ENCODE data around the gene RWDD4.
"Not testable (repeated sequence)": the region's sequence is repeated elsewhere in the genome, so short reads cannot be mapped to it uniquely, and the experiment has no call there.

RWDD4 gene

DNA sequence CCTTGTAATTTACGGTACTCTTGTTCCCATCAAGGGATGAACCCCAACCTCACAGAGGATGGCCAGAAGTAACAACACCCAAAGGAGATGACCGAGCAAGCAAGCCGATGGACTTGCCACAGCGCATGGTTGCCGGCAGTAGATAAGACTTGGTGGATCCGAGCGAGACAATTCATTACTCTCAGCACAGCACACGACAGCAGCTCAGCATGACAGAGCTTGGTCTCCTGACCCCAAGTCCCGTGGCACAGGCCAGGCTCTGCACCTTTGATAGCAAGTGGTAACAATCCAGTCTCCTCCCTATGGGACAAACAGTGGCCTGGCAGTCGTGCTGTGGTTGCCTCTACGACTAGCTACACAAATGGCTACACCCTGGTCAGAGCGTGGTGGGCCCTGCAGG lies 26.3 kb downstream of the RWDD4 start:
- Mint-ChIP-seq H3K36me3 (ENCODE audit: insufficient read depth) (no peaks in the 10 kb centered on the region), H3K27me3 (no peaks in the 10 kb centered on the region), H3K4me3 (no peak overlapping the region), H3K4me1 (peaks cover 12% of the 10 kb centered on the region), H3K27ac (ENCODE audit: low read depth) (no peak overlapping the region), H3K9me3 (no peaks in the 10 kb centered on the region)
- DNase-seq (ENCODE audit: low spot score in 2 of 2), result no peak
- ATAC-seq (replicated peaks; ENCODE audit: extremely low read depth, poor library complexity, severe bottlenecking), result no peak

DNA sequence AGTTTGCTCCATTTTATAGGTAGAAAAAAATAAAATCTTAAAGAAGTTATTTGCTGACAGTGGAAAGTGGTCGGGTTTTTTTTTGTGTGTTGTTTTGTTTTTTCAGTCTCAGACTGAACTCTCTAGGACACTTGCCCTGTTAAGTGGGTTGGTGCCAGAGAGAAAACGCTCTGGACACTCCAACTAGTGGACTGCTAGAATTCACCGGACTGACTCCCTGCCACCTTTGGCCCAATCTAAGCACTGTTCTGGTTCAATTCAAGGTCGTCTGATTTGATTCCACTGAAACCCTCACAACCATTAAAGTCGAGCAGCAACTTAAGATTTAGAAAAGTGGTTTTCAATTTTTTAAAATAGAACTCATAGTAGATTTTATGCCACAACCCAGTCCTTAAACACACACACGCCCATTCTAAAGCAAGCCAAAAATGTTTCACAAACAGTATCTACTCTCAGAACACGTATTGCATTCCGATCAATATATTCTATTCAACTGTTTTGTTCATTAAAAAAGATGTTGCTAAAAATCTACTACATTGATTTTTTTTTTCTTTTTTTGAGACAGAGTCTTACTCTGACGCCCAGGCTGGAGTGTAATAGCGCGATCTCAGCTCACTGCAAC lies 27.3 kb downstream of the RWDD4 start:
- Mint-ChIP-seq H3K4me3 (no peak overlapping the region), H3K27ac (ENCODE audit: low read depth) (no peak overlapping the region), H3K4me1 (peaks cover 3% of the 10 kb centered on the region), H3K36me3 (ENCODE audit: insufficient read depth) (no peaks in the 10 kb centered on the region), H3K9me3 (no peaks in the 10 kb centered on the region), H3K27me3 (no peaks in the 10 kb centered on the region)
- ATAC-seq (replicated peaks; ENCODE audit: extremely low read depth, poor library complexity, severe bottlenecking) (no peak), DNase-seq (ENCODE audit: low spot score in 2 of 2) (no peak)

DNA sequence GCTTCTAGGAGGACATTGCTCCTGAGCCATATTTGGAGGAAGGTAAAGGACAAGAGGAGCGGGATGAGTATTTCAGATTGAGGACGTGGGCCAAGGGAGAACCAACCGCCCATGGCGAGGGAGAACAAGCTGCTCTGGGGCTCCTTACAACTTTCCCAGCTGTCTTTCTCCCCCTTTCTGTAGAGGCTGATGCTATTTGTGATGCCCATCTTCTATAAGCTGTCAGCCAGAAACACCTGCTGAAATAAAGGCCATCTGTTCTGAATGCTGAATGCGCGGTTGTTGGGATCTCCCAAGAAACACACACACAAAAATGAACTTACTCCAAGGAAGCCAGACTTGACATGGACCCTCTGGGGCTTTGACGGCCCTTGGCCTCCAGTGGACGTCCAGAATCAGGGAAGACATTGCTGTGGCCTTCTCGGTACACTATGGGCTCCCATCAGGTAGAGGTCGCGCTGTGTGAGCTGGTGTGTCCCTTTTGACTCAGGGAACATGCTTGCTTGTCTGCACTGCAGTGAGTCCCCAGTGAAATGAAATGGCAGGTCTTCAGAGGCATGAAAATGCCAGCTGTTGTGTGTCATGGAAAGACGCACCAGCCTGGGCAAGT lies 30.9 kb downstream of the RWDD4 start:
- H3K9me3 Mint-ChIP-seq, result no peaks in the 10 kb centered on the region

DNA sequence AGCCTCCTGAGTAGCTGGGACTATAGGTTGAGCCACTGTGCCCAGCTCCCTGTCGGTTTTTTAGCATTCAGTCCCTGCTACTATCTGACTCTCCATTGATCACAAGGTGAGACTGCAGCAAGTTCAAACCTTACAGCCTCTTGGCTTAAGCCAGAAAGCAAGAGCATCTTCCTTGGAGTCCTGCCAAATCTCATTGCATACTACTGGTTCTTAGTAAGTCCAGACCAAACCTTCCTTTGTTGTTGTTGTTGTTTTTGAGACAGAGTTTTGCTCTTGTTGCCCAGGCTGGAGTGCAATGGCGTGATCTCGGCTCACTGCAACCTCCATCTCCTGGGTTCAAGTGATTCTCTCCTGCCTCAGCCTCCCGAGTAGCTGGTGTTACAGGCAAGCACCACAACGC lies 31.7 kb downstream of the RWDD4 start:
- not testable (repeated sequence) for H3K9me3 Mint-ChIP-seq; H3K27me3 Mint-ChIP-seq; H3K4me3 Mint-ChIP-seq; DNase-seq (ENCODE audit: low spot score in 2 of 2); H3K36me3 Mint-ChIP-seq (ENCODE audit: insufficient read depth); H3K27ac Mint-ChIP-seq (ENCODE audit: low read depth); H3K4me1 Mint-ChIP-seq; ATAC-seq (replicated peaks; ENCODE audit: extremely low read depth, poor library complexity, severe bottlenecking)

More for the DNA sequence above, 30.9 kb downstream of the RWDD4 start:
- Mint-ChIP-seq H3K27me3 (no peaks in the 10 kb centered on the region), H3K4me3 (no peak overlapping the region), H3K27ac (ENCODE audit: low read depth) (no peak overlapping the region), H3K36me3 (ENCODE audit: insufficient read depth) (no peaks in the 10 kb centered on the region), H3K4me1 (no peaks in the 10 kb centered on the region)
- ATAC-seq (replicated peaks; ENCODE audit: extremely low read depth, poor library complexity, severe bottlenecking) (no peak), DNase-seq (ENCODE audit: low spot score in 2 of 2) (no peak)

DNA sequence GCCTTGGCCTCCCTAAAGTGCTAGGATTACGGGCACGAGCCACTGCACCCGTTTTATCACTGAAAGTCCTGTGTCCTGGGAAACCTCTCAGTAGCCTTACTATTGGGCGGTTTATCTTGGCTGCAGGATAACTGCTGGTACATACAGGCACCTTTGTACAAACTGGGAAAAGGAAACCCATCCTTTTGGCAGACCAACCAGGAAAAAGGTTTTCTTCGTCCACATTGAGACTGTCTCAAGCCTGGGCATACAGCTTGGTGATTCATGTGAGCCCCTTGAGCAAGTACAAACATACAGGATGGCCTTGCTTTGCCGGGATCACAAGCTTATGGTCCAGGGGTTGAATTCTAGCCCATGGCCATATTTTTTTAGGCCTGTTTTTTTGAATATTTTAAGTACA lies 32.8 kb downstream of the RWDD4 start:
- no peak for DNase-seq (ENCODE audit: low spot score in 2 of 2)
- no peaks in the 10 kb centered on the region for H3K36me3 Mint-ChIP-seq (ENCODE audit: insufficient read depth)
- ATAC-seq (replicated peaks; ENCODE audit: extremely low read depth, poor library complexity, severe bottlenecking), result no peak
- H3K27ac Mint-ChIP-seq (ENCODE audit: low read depth), result no peak overlapping the region
- H3K9me3 Mint-ChIP-seq, result no peaks in the 10 kb centered on the region
- no peak overlapping the region for H3K4me3 Mint-ChIP-seq
- H3K27me3 Mint-ChIP-seq, result no peaks in the 10 kb centered on the region
- no peaks in the 10 kb centered on the region for H3K4me1 Mint-ChIP-seq

DNA sequence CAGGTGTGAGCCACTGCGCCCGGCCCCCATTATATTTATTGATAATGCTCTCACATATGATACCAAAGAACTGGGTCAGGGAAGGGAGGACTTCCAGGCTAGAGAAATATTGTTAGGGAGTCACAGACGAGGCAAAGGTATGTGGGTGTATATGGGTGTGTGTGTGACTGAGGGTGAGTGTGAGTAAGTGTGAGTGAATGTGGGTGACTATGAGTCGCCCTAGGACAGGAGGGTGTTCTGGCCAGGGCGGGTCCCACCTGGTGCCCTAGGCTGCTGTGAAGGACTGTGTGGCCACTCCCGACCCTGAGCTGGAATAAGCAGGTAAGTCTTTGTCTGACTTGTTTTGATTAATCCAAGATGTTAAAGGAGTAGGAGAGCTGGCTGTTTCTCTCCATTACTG lies 34.4 kb downstream of the RWDD4 start:
- no peaks in the 10 kb centered on the region for H3K36me3 Mint-ChIP-seq (ENCODE audit: insufficient read depth)
- H3K27me3 Mint-ChIP-seq, result peaks cover 9% of the 10 kb centered on the region
- no peaks in the 10 kb centered on the region for H3K9me3 Mint-ChIP-seq
- no peak overlapping the region for H3K27ac Mint-ChIP-seq (ENCODE audit: low read depth)
- no peak overlapping the region for H3K4me3 Mint-ChIP-seq
- ATAC-seq (replicated peaks; ENCODE audit: extremely low read depth, poor library complexity, severe bottlenecking) (no peak), DNase-seq (ENCODE audit: low spot score in 2 of 2) (no peak)
- no peaks in the 10 kb centered on the region for H3K4me1 Mint-ChIP-seq

DNA sequence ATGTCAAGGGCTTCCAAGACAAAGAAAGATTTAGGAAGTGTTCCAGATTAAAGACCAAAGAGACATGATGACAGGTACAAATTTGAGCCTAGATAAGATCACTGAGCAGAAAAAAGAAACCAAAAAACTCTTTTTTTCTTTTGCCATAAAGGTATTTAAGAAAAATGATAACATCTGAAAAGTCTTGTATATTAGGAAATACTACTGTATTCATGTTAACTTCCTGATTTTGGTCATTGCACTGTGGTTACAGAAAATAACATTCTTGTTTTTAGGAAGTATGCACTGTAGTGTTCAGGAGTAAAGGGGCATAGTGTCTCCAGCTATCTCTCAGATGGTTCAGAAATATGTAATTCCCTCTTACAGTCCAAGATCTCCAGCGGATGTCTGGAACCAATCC lies 37.1 kb downstream of the RWDD4 start:
- H3K4me3 Mint-ChIP-seq, result no peak overlapping the region
- no peaks in the 10 kb centered on the region for H3K4me1 Mint-ChIP-seq
- DNase-seq (ENCODE audit: low spot score in 2 of 2) (no peak), ATAC-seq (replicated peaks; ENCODE audit: extremely low read depth, poor library complexity, severe bottlenecking) (no peak)
- peaks cover 18% of the 10 kb centered on the region for H3K27me3 Mint-ChIP-seq
- H3K9me3 Mint-ChIP-seq, result no peaks in the 10 kb centered on the region
- no peak overlapping the region for H3K27ac Mint-ChIP-seq (ENCODE audit: low read depth)
- H3K36me3 Mint-ChIP-seq (ENCODE audit: insufficient read depth), result no peaks in the 10 kb centered on the region

DNA sequence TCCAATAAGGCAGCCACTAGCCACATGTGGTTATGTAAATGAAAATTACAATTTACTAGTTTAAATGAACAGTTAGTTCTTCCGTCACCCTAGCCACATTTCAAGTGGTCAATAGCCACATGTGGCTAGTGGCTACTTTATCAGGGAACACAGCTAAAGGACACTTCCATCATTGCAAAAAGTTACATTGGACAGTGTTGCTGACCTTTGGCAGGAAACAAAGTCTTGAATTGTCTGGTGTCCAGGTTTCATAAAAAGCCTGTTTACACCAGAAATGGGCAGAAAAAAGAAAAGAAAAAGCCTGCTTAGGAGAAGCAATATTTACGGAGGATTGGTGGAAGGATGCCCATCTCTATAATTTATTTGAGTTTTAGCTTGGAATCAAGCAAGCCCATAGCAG lies 38.6 kb downstream of the RWDD4 start:
- ATAC-seq (replicated peaks; ENCODE audit: extremely low read depth, poor library complexity, severe bottlenecking), result no peak
- DNase-seq (ENCODE audit: low spot score in 2 of 2), result no peak
- Mint-ChIP-seq H3K27me3 (peaks cover 32% of the 10 kb centered on the region), H3K4me3 (no peak overlapping the region), H3K4me1 (no peaks in the 10 kb centered on the region), H3K36me3 (ENCODE audit: insufficient read depth) (no peaks in the 10 kb centered on the region), H3K27ac (ENCODE audit: low read depth) (no peak overlapping the region), H3K9me3 (no peaks in the 10 kb centered on the region)

DNA sequence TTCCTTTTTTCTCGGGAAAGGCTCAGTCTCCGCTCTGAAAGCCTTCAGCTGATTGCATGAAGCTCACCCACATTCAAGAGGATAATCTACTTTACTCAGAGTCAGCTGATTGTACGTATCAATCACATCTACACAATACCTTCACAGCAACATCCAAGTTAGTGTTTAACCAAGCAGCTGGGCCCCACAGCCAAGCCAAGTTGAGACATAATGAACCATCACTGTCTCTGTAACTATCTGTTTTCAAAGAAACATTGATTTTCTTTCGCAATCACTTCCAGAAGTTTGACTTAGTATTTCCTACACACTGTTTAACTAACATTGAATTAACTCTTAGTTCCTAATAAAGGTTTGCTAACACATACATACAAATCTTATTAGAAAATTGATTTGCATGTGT lies 40.3 kb downstream of the RWDD4 start:
- no peak for ATAC-seq (replicated peaks; ENCODE audit: extremely low read depth, poor library complexity, severe bottlenecking)
- no peak overlapping the region for H3K27ac Mint-ChIP-seq (ENCODE audit: low read depth)
- H3K36me3 Mint-ChIP-seq (ENCODE audit: insufficient read depth), result no peaks in the 10 kb centered on the region
- H3K4me1 Mint-ChIP-seq, result no peaks in the 10 kb centered on the region
- H3K4me3 Mint-ChIP-seq, result no peak overlapping the region
- no peaks in the 10 kb centered on the region for H3K9me3 Mint-ChIP-seq
- no peak for DNase-seq (ENCODE audit: low spot score in 2 of 2)
- peaks cover 33% of the 10 kb centered on the region for H3K27me3 Mint-ChIP-seq

DNA sequence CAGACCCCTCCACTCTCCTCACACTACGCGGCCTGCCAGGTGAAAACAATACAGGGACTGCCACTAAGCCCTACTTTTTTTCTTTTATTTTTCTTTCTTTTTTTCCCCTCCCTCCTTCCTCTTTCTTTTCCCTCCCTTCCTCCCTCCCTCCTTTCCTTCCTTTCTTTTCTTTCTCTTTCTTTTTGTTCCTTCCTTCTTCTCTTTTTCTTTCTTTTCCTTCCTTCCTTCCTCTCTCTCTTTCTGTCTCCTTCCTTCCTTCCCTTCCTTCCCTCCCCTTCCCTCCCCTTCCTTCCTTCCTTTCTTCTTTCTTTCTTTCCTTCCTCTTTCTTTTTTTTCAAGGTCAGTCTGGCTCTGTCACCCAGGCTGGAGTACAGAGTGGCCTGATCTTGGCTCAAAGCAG lies 41.9 kb downstream of the RWDD4 start:
- no peak overlapping the region for H3K4me3 Mint-ChIP-seq
- H3K9me3 Mint-ChIP-seq, result no peaks in the 10 kb centered on the region
- no peak overlapping the region for H3K27ac Mint-ChIP-seq (ENCODE audit: low read depth)
- H3K4me1 Mint-ChIP-seq, result no peaks in the 10 kb centered on the region
- DNase-seq (ENCODE audit: low spot score in 2 of 2) (no peak), ATAC-seq (replicated peaks; ENCODE audit: extremely low read depth, poor library complexity, severe bottlenecking) (no peak)
- H3K27me3 Mint-ChIP-seq, result peaks cover 33% of the 10 kb centered on the region
- no peaks in the 10 kb centered on the region for H3K36me3 Mint-ChIP-seq (ENCODE audit: insufficient read depth)

DNA sequence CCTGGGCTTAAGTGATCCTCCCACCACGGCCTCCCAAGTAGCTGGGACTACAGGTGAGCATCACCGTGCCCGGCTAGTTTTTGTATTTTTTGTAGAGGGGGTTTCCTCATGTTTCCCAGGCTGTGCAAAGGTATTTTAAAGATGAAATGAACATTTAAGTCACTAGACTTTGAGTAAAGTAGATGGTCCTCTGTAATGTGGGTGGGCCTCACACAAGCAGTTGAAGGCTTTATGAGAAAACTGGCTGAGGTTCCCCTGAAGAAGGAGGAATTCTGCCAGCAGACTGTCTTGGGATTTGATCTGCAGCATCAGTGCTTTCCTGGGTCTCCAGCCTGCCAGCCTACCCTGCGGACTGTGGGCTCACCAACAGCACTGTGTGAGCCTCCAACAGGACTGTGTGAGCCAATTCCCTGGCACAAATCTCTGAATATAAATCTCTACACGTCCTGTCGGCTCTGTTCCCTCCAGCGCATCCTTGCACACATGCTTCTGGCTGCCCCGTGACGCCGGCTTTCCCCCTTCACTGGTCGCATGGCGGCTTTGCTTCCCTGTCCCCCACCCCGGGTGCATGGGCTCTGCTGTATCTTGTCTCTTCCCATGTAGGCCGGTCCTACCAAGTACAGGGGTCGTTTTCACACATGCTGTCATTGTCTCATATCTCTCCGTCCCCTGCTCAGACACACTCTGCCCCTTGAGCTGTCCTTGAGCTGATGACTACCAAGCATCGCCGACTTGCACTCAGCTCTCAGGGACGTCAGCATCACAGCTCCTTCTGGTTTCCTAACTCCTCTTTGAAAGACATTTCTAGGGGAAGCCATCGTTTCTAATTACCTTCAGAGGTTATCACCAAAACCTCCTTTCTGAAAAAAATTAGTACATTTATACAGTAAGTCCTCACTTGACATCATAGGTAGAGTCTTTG lies 46.4 kb downstream of the RWDD4 start:
- DNase-seq (ENCODE audit: low spot score in 2 of 2), result no peak
- H3K9me3 Mint-ChIP-seq, result no peaks in the 10 kb centered on the region
- H3K4me3 Mint-ChIP-seq, result no peak overlapping the region
- peaks cover 32% of the 10 kb centered on the region for H3K27me3 Mint-ChIP-seq
- H3K36me3 Mint-ChIP-seq (ENCODE audit: insufficient read depth), result no peaks in the 10 kb centered on the region
- no peak overlapping the region for H3K27ac Mint-ChIP-seq (ENCODE audit: low read depth)
- no peaks in the 10 kb centered on the region for H3K4me1 Mint-ChIP-seq
- ATAC-seq (replicated peaks; ENCODE audit: extremely low read depth, poor library complexity, severe bottlenecking), result no peak

DNA sequence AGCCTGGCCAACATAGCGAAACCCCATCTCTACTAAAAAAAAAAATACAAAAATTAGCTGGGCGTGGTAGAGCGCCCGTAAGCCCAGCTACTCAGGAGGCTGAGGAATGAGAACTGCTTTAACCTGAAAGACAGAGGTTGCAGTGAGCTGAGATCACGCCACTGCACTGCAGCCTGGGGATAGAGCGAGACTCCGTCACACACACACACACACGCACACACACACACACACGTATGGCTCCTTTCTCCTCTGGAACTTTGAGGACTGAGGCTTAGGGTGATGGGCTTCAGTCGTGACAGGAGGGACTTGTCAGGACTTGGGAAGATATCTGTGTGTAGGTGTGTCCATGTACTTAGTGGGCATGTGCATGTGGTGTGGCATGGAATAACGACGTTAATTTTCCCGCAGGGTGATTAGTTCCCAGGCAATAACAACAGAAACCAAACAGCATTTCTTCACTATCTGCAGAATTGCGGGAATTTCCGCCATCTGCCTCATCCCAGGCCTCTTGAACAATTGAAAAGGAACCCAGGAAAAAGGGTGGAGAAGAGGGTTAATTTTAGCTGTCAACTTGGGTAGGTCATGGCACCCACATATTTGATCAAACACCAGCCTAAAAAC lies 47.7 kb downstream of the RWDD4 start:
- ATAC-seq (replicated peaks; ENCODE audit: extremely low read depth, poor library complexity, severe bottlenecking) (no peak), DNase-seq (ENCODE audit: low spot score in 2 of 2) (no peak)
- Mint-ChIP-seq H3K27me3 (peaks cover 32% of the 10 kb centered on the region), H3K4me1 (no peaks in the 10 kb centered on the region), H3K9me3 (no peaks in the 10 kb centered on the region), H3K27ac (ENCODE audit: low read depth) (no peak overlapping the region), H3K4me3 (no peak overlapping the region), H3K36me3 (ENCODE audit: insufficient read depth) (no peaks in the 10 kb centered on the region)

All from central memory CD8-positive, alpha-beta T cell (primary cell).